RWPE1 (cell line): ENCODE measurements around the gene PMP22.

Source experiments
- CTCF ChIA-PET: fragments of 350-600 bp; sonication (Branson Sonifier 250); formaldehyde crosslinking; extraction: SDS; loops from one replicate; lab custom pipeline; 2021; lab: Yijun Ruan, JAX
- POLR2A ChIA-PET: fragments of 400-600 bp; formaldehyde crosslinking; extraction: SDS; loops from one replicate; lab custom pipeline; 2020; ENCODE audit warnings: antibody characterized with exemption; ENCODE audit not compliant: low non-redundant PET; lab: Yijun Ruan, JAX
- DNase-seq: peaks from one replicate; pipeline ENCODE4 v3.0.0; 2012; ENCODE audit warnings: low spot score
- H3K27ac ChIP-seq: fragments of 450-650 bp; 2 replicates; pipeline ENCODE4 v1.5.1; 2017
- CTCF ChIP-seq: fragments of 450-650 bp; conservative IDR thresholded peaks from 2 replicates; pipeline ENCODE4 v1.5.1; 2017; ENCODE audit warnings: low read depth, mild to moderate bottlenecking

Gene PMP22

GRCh38 chr17:15281909-15282308 lies 16.8 kb upstream of the PMP22 start:
- POLR2A ChIA-PET: no interaction called here
- DNase-seq: no peak
- H3K27ac ChIP-seq: no peak overlapping the region
- CTCF ChIA-PET: no interaction called here
- no peak for TF ChIP-seq CTCF

- H3K27ac ChIP-seq: no peak overlapping the region
- no peak for TF ChIP-seq CTCF
- POLR2A ChIA-PET: no interaction called here
- CTCF ChIA-PET: no interaction called here
- peak; percentile 57 for DNase-seq
Observed at GRCh38 chr17:15278924-15279477, 13.9 kb upstream of the PMP22 start.

GRCh38 chr17:15278380-15278779 lies 13.3 kb upstream of the PMP22 start:
- DNase-seq: no peak
- no peak for TF ChIP-seq CTCF
- CTCF ChIA-PET: no interaction called here
- POLR2A ChIA-PET: no interaction called here
- no peak overlapping the region for H3K27ac ChIP-seq

GRCh38 chr17:15274017-15274416 lies 8.9 kb upstream of the PMP22 start:
- ChIA-PET POLR2A (no interaction called here), CTCF (no interaction called here)
- no peak for TF ChIP-seq CTCF
- H3K27ac ChIP-seq: no peak overlapping the region
- no peak for DNase-seq

GRCh38 chr17:15273141-15273793 lies 8.1 kb upstream of the PMP22 start:
- POLR2A ChIA-PET: no interaction called here
- H3K27ac ChIP-seq: no peak overlapping the region
- TF ChIP-seq CTCF: no peak
- CTCF ChIA-PET: no interaction called here
- DNase-seq: no peak

- POLR2A ChIA-PET: no interaction called here
- no peak for DNase-seq
- CTCF ChIA-PET: no interaction called here
- H3K27ac ChIP-seq: no peak overlapping the region
- TF ChIP-seq CTCF: no peak
Observed at GRCh38 chr17:15271741-15272140, 6.6 kb upstream of the PMP22 start.
